CD4-positive, alpha-beta T cell treated with Interleukin-1 beta for 1 hour (primary cell): ENCODE results near the gene ZDHHC6.
A peak's percentile ranks its signal among the peaks of the same experiment; 100 is the strongest.
"Not testable (repeated sequence)": the region's sequence is repeated elsewhere in the genome, so short reads cannot be mapped to it uniquely, and the experiment has no call there.

ENCODE experiments used
- DNase-seq, 2 donors: peaks; one replicate each; pipeline ENCODE4 v3.0.0-alpha.2; 2020 to 2022

ZDHHC6 gene

GRCh38 chr10:112446855-112447619 is at the start of gene ZDHHC6, which contains the start of gene VTI1A:
ZDHHC6 (minus strand) TSS chr10:112446914; CDS start chr10:112445436, 1,478 bp downstream.
VTI1A (plus strand) TSS chr10:112447215; CDS start chr10:112447374, 159 bp downstream.
- DNase-seq, result peak; percentile 84 to 86

- DNase-seq, result no peak
These were observed 46.0 kb upstream of the ZDHHC6 start for GRCh38 chr10:112492736-112493135.

- no peak for DNase-seq
These were observed 44.4 kb upstream of the ZDHHC6 start for GRCh38 chr10:112491144-112491543.

- DNase-seq, result no peak
These were observed 43.8 kb upstream of the ZDHHC6 start for GRCh38 chr10:112490545-112490944.

GRCh38 chr10:112487964-112488363 is 41.2 kb upstream of the ZDHHC6 start:
- DNase-seq, result no peak

- DNase-seq, result no peak
These were observed 37.7 kb upstream of the ZDHHC6 start for GRCh38 chr10:112484399-112484798.

- no peak for DNase-seq
These were observed 34.9 kb upstream of the ZDHHC6 start for GRCh38 chr10:112481602-112482001.

GRCh38 chr10:112475575-112476218 is 29.0 kb upstream of the ZDHHC6 start:
- peak in 1 of 2 donors; percentile 5 for DNase-seq

- peak in 1 of 2 donors; percentile 51 for DNase-seq
These were observed 25.3 kb upstream of the ZDHHC6 start for GRCh38 chr10:112471878-112472487.

- DNase-seq, result no peak
These were observed 20.9 kb upstream of the ZDHHC6 start for GRCh38 chr10:112467541-112468075.

GRCh38 chr10:112466802-112467201 is 20.1 kb upstream of the ZDHHC6 start:
- no peak for DNase-seq

- DNase-seq, result no peak
These were observed 18.7 kb upstream of the ZDHHC6 start for GRCh38 chr10:112465299-112465883.

GRCh38 chr10:112464074-112464473 is 17.4 kb upstream of the ZDHHC6 start:
- DNase-seq, result not testable (repeated sequence)

- no peak for DNase-seq
These were observed 14.5 kb upstream of the ZDHHC6 start for GRCh38 chr10:112461029-112461887.

GRCh38 chr10:112460366-112460765 is 13.7 kb upstream of the ZDHHC6 start:
- no peak for DNase-seq

GRCh38 chr10:112456533-112456932 is 9.8 kb upstream of the ZDHHC6 start:
- DNase-seq, result no peak

- no peak for DNase-seq
These were observed 8.4 kb upstream of the ZDHHC6 start for GRCh38 chr10:112454910-112455779.

GRCh38 chr10:112448888-112449287 is 2.2 kb upstream of the ZDHHC6 start:
- no peak for DNase-seq

- no peak for DNase-seq
These were observed 860 bp upstream of the ZDHHC6 start for GRCh38 chr10:112447620-112447928.

GRCh38 chr10:112446055-112446854 is 459 bp downstream of the ZDHHC6 start:
- DNase-seq, result peak in 1 of 2 donors; percentile 12
